IMR-90 (cell line): ENCODE results near the gene NPAS3. TPM values are rescaled to one million over a fixed set of nuclear protein-coding genes. Genes with fewer than 3 reads are reported as not detected.

ENCODE experiments used
- ATAC-seq: fragments of 200-7000 bp; cut with Tn5 transposase; 2 replicates; pipeline ENCODE4 v1.9.1; 2020; ENCODE audit warnings: low read depth, mild to moderate bottlenecking, moderate library complexity
- BruUV-seq: library from RNA; stranded (reverse); fragments of 400-500 nt; replicated peaks from 2 replicates; lab custom pipeline; 2021; lab: Mats Ljungman, UMichigan
- CTCF ChIA-PET: fragments of 300-600 bp; formaldehyde crosslinking; extraction: SDS; loops from one replicate; lab custom pipeline; 2021; ENCODE audit warnings: antibody characterized with exemption; lab: Yijun Ruan, JAX
- POLR2A ChIA-PET: fragments of 300-600 bp; sonication (Branson Sonifier 250); formaldehyde crosslinking; loops from one replicate; lab custom pipeline; 2022; ENCODE audit warnings: antibody characterized with exemption; ENCODE audit not compliant: unreplicated experiment; lab: Charles Lee
- DNase-seq: peaks from one replicate; pipeline ENCODE4 v3.0.0; 2013
- H2AFZ ChIP-seq: replicated peaks from 2 replicates; pipeline ENCODE3; 2013; ENCODE audit warnings: low read length, mild to moderate bottlenecking; ENCODE audit not compliant: poor library complexity
- H2AK5ac ChIP-seq: 2 replicates; pipeline ENCODE4 v1.6.1; 2013; ENCODE audit warnings: low read depth, low read length, inconsistent platforms
- H2AK9ac ChIP-seq: replicated peaks from 2 replicates; pipeline ENCODE3; 2013; ENCODE audit warnings: mild to moderate bottlenecking, low read depth, low read length, moderate library complexity; ENCODE audit not compliant: poor library complexity
- H2BK120ac ChIP-seq: 2 replicates; pipeline ENCODE4 v1.6.1; 2013; ENCODE audit warnings: low read depth, low read length, inconsistent platforms
- H2BK15ac ChIP-seq: 3 replicates; pipeline ENCODE4 v1.6.1; 2013; ENCODE audit warnings: low read depth, low read length, inconsistent platforms
- H2BK20ac ChIP-seq: 2 replicates; pipeline ENCODE4 v1.6.1; 2013; ENCODE audit warnings: low read depth, mild to moderate bottlenecking, inconsistent platforms, low read length, moderate library complexity
- H2BK5ac ChIP-seq: 2 replicates; pipeline ENCODE4 v1.6.1; 2013; ENCODE audit warnings: mild to moderate bottlenecking, low read depth, low read length, inconsistent platforms; ENCODE audit not compliant: poor library complexity, severe bottlenecking
- H3K14ac ChIP-seq: replicated peaks from 2 replicates; pipeline ENCODE4 v1.6.1; 2013; ENCODE audit warnings: low read depth, low read length, inconsistent platforms
- H3K18ac ChIP-seq: 2 replicates; pipeline ENCODE4 v1.6.1; 2013; ENCODE audit warnings: low read depth, low read length, control low read depth
- H3K23ac ChIP-seq: 2 replicates; pipeline ENCODE4 v1.6.1; 2013; ENCODE audit warnings: low read depth, low read length, inconsistent platforms
- H3K27ac ChIP-seq: 2 replicates; pipeline ENCODE4 v1.5.1; 2013; ENCODE audit warnings: mild to moderate bottlenecking, control low read depth, low read length; ENCODE audit not compliant: insufficient read depth
- H3K27me3 ChIP-seq: 2 replicates; pipeline ENCODE4 v1.6.1; 2013; ENCODE audit warnings: low read length; ENCODE audit not compliant: control insufficient read depth, insufficient read depth
- H3K36me3 ChIP-seq: 2 replicates; pipeline ENCODE4 v1.6.1; 2013; ENCODE audit warnings: low read length, mixed read lengths; ENCODE audit not compliant: control insufficient read depth, insufficient read depth
- H3K4ac ChIP-seq: 2 replicates; pipeline ENCODE4 v1.6.1; 2013; ENCODE audit warnings: low read depth, low read length, inconsistent platforms
- H3K4me1 ChIP-seq: 2 replicates; pipeline ENCODE4 v1.6.1; 2013; ENCODE audit warnings: low read length, mixed read lengths; ENCODE audit not compliant: control insufficient read depth, insufficient read depth
- H3K4me2 ChIP-seq: 2 replicates; pipeline ENCODE4 v1.6.1; 2013; ENCODE audit warnings: low read depth, mild to moderate bottlenecking, control low read depth, low read length, moderate library complexity
- H3K4me3 ChIP-seq: 2 replicates; pipeline ENCODE4 v1.5.1; 2013; ENCODE audit warnings: low read depth, mild to moderate bottlenecking, control low read depth, low read length, moderate library complexity; ENCODE audit not compliant: insufficient read depth
- H3K56ac ChIP-seq: 2 replicates; pipeline ENCODE4 v1.6.1; 2013; ENCODE audit warnings: low read length, inconsistent platforms; ENCODE audit not compliant: insufficient read depth; ENCODE audit errors: extremely low read depth
- H3K79me1 ChIP-seq, 2 experiments: 2 replicates each; pipeline ENCODE4 v1.6.1; 2013; ENCODE audit warnings: low read length in 2 of 2, inconsistent platforms in 1 of 2, low read depth in 1 of 2
- H3K9ac ChIP-seq: 2 replicates; pipeline ENCODE4 v1.6.1; 2013; ENCODE audit warnings: low read depth, low read length, control low read depth
- H3K9me1 ChIP-seq: 2 replicates; pipeline ENCODE4 v1.6.1; 2013; ENCODE audit warnings: low read length, inconsistent platforms; ENCODE audit not compliant: insufficient read depth
- H3K9me3 ChIP-seq: 2 replicates; pipeline ENCODE4 v1.6.1; 2013; ENCODE audit warnings: low read length; ENCODE audit not compliant: control insufficient read depth, insufficient read depth
- H4K20me1 ChIP-seq: 2 replicates; pipeline ENCODE4 v1.6.1; 2013; ENCODE audit warnings: low read length, inconsistent platforms; ENCODE audit not compliant: insufficient read depth
- H4K5ac ChIP-seq: 2 replicates; pipeline ENCODE4 v1.6.1; 2013; ENCODE audit warnings: mild to moderate bottlenecking, low read depth, low read length, control low read depth
- H4K8ac ChIP-seq, 2 experiments: 2 replicates each; pipeline ENCODE4 v1.6.1; 2013; ENCODE audit warnings: low read depth in 2 of 2, low read length in 2 of 2, control low read depth in 1 of 2, inconsistent platforms in 1 of 2
- H4K91ac ChIP-seq: 2 replicates; pipeline ENCODE4 v1.6.1; 2013; ENCODE audit warnings: low read depth, low read length, inconsistent platforms; ENCODE audit not compliant: insufficient read depth
- CEBPB ChIP-seq: IDR thresholded peaks from 2 replicates; pipeline ENCODE4 v1.6.1; 2012; ENCODE audit warnings: low read depth, low read length, improper control_type of control experiment
- FOS ChIP-seq: fragments of 150-350 bp; IDR thresholded peaks from 2 replicates; pipeline ENCODE4 v1.6.1; 2016; ENCODE audit warnings: low read depth, low read length
- RFX5 ChIP-seq: IDR thresholded peaks from 2 replicates; pipeline ENCODE4 v1.8.0; 2012; ENCODE audit warnings: low read depth, mild to moderate bottlenecking, low read length, moderate library complexity
- WGBS, 2 experiments: methylation state at CpG; one replicate each; pipeline versions ENCODE4 v1.1.5 to v1.1.7; 2013; ENCODE audit warnings: missing lambda C conversion rate in 2 of 2; ENCODE audit not compliant: insufficient read length in 1 of 2; ENCODE audit errors: extremely low coverage in 2 of 2; 5-methylcytosine and 5-hydroxymethylcytosine counted together
- dilution Hi-C: fragments of 300-500 bp; cut with HindIII; formaldehyde crosslinking; loops from one replicate; pipeline ENCODE4 v1.14.3; 2018; ENCODE audit warnings: low sequenced_read_pairs; ENCODE audit not compliant: unreplicated experiment
- in situ Hi-C: fragments of 300-500 bp; cut with MboI; formaldehyde crosslinking; loops from 3 replicates; pipeline ENCODE4 v1.14.3; 2019; ENCODE audit warnings: low sequenced_read_pairs, inconsistent platforms, mixed read lengths
- intact Hi-C: fragments of 100-400 bp; cut with micrococcal nuclease; formaldehyde crosslinking; loops from 2 replicates; pipeline ENCODE4 v1.10.0; 2022
- polyA plus RNA-seq, 3 experiments: library from polyadenylated mRNA; depleted of rRNA; stranded (reverse); fragments of >200 nt; gene quantifications; 2 replicates each; pipeline ENCODE4 v1.2.3, GENCODE V29; 2012; ENCODE audit warnings: low replicate concordance in 1 of 3
- total RNA-seq: library from RNA; depleted of rRNA; stranded (reverse); fragments of >200 nt; gene quantifications from 2 replicates; pipeline ENCODE4 v1.2.3, GENCODE V29; 2012
- TF ChIP-seq, protein P1 (sequence below): fragments of 150-350 bp; IDR thresholded peaks from 2 replicates; pipeline ENCODE4 v1.6.1; 2016; ENCODE audit warnings: low read depth, mild to moderate bottlenecking, low read length, moderate library complexity, borderline replicate concordance

The NPAS3 gene
- total and polyA plus RNA-seq, 2 of the 4 experiments (the other 2 are of a cell fraction), result not detected

DNA sequence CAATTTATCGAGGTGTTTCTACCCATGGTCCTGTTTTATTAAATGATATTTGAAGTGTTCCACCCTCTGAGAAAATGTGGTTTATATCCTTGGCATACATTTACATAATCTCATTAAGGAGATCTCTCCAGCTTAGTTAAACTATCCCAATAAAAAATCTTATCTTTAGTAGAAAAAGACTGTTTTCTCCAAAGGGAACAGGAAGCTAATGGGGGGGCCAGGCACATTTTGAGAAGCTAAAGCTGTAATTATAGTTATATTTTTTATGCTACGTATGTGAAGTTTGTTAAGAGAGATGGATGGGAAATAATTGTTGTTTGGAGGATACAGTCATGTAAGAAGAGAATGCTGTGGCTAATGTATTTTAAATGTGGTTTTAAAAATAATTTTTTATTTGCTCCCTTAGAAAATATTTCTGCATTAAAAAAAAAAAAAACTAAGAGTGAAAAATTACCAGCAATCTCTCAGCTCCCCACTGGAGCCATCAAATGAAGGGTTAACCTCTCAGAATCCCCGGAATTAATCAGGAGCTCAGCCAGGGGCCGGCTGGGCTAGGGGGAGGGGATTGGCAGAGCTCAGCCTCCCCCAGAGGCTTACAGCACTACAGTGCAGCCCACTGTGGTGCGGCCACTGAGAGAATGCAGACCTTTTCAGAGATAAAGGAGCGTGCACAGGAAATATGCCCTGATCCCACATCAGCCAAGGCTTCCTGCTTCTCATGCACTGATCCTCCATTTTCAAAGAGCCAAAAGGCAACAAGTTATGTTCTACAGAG lies 826.4 kb downstream of the NPAS3 start:
- Histone ChIP-seq H2AK5ac (no peak overlapping the region), H2BK20ac (no peak overlapping the region), H3K4me1 (no peaks in the 10 kb centered on the region), H2BK120ac (no peak overlapping the region), H3K14ac (no peak overlapping the region), H4K5ac (no peak overlapping the region), H2AFZ (no peak overlapping the region), H2BK5ac (no peak overlapping the region), H3K27ac (no peak overlapping the region), H3K9me1 (no peaks in the 10 kb centered on the region), H3K18ac (no peak overlapping the region), H4K20me1 (no peaks in the 10 kb centered on the region), H3K4ac (no peak overlapping the region), H3K9me3 (no peaks in the 10 kb centered on the region), H3K9ac (no peak overlapping the region), H3K4me2 (no peak overlapping the region), H2BK15ac (no peak overlapping the region), H2AK9ac (no peak overlapping the region), H4K91ac (no peak overlapping the region), H3K4me3 (no peak overlapping the region), H3K36me3 (no peaks in the 10 kb centered on the region), H3K56ac (no peak overlapping the region), H4K8ac (no peak overlapping the region), H3K79me1 (no peaks in the 10 kb centered on the region), H3K27me3 (no peaks in the 10 kb centered on the region), H3K23ac (no peak overlapping the region)
- in situ Hi-C loops (no loop called here), dilution Hi-C loops (no loop called here), intact Hi-C loops (no loop called here)
- 100% methylated on average over 1 of the region's 6 CpGs; no CpG with 5 or more reads in 1 of the 2 experiments for WGBS, 2 experiments
- ATAC-seq, result no peak
- no peak for TF ChIP-seq FOS
- no peak for TF ChIP-seq CEBPB
- TF ChIP-seq, protein P1, sequence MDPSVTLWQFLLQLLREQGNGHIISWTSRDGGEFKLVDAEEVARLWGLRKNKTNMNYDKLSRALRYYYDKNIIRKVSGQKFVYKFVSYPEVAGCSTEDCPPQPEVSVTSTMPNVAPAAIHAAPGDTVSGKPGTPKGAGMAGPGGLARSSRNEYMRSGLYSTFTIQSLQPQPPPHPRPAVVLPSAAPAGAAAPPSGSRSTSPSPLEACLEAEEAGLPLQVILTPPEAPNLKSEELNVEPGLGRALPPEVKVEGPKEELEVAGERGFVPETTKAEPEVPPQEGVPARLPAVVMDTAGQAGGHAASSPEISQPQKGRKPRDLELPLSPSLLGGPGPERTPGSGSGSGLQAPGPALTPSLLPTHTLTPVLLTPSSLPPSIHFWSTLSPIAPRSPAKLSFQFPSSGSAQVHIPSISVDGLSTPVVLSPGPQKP, result no peak
- no peak for TF ChIP-seq RFX5
- BruUV-seq, result no TSS peak
- ChIA-PET POLR2A (no interaction called here), CTCF (no interaction called here)
- DNase-seq, result no peak
